ENCODE results near the gene OBSCN.

GRCh38 chr1:228299211-228299610, 91.4 kb downstream of the OBSCN start:
- TF ChIP-seq, protein P1, sequence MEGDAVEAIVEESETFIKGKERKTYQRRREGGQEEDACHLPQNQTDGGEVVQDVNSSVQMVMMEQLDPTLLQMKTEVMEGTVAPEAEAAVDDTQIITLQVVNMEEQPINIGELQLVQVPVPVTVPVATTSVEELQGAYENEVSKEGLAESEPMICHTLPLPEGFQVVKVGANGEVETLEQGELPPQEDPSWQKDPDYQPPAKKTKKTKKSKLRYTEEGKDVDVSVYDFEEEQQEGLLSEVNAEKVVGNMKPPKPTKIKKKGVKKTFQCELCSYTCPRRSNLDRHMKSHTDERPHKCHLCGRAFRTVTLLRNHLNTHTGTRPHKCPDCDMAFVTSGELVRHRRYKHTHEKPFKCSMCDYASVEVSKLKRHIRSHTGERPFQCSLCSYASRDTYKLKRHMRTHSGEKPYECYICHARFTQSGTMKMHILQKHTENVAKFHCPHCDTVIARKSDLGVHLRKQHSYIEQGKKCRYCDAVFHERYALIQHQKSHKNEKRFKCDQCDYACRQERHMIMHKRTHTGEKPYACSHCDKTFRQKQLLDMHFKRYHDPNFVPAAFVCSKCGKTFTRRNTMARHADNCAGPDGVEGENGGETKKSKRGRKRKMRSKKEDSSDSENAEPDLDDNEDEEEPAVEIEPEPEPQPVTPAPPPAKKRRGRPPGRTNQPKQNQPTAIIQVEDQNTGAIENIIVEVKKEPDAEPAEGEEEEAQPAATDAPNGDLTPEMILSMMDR (IDR thresholded peaks at IDR 0.05): no peak
- TF ChIP-seq POLR2A (IDR thresholded peaks at IDR 0.05): no peak

All from adrenal gland (tissue), 5 donors.